WTC11 (cell line): Measurements from ENCODE around the gene MACROD2. TPM values are rescaled to one million over a fixed set of nuclear protein-coding genes. Genes with fewer than 3 reads are reported as not detected.

Experiments used
- ATAC-seq: fragments of 200-7000 bp; cut with Tn5 transposase; 2 replicates; pipeline ENCODE4 v1.10.0; 2021; ENCODE audit warnings: mild to moderate bottlenecking, moderate library complexity
- CTCF ChIA-PET: fragments of 300-600 bp; sonication (Branson Sonifier 250); formaldehyde crosslinking; loops from one replicate; lab custom pipeline; 2021; ENCODE audit warnings: antibody characterized with exemption; lab: Charles Lee
- POLR2A ChIA-PET: fragments of 350-600 bp; sonication (Branson Sonifier 250); formaldehyde crosslinking; loops from one replicate; lab custom pipeline; 2021; ENCODE audit warnings: antibody characterized with exemption; lab: Charles Lee
- DNase-seq: peaks from one replicate; pipeline ENCODE4 v3.0.0; 2021; ENCODE audit warnings: low spot score
- H3K27ac Mint-ChIP-seq: 2 replicates; pipeline ENCODE4 v1.8.0; 2021; ENCODE audit warnings: mixed read lengths
- H3K27me3 Mint-ChIP-seq: 2 replicates; pipeline ENCODE4 v1.8.0; 2021; ENCODE audit warnings: low read depth, mild to moderate bottlenecking, moderate library complexity, mixed read lengths
- H3K36me3 Mint-ChIP-seq: 2 replicates; pipeline ENCODE4 v1.8.0; 2021; ENCODE audit warnings: mixed read lengths
- H3K4me1 Mint-ChIP-seq: 2 replicates; pipeline ENCODE4 v1.8.0; 2022; ENCODE audit warnings: mixed read lengths
- H3K4me3 Mint-ChIP-seq: 2 replicates; pipeline ENCODE4 v1.8.0; 2021; ENCODE audit warnings: mild to moderate bottlenecking, moderate library complexity, mixed read lengths
- H3K9me3 Mint-ChIP-seq: 2 replicates; pipeline ENCODE4 v1.8.0; 2021; ENCODE audit warnings: mixed read lengths
- ETV6 ChIP-seq: sonication (generic); formaldehyde crosslinking; IDR thresholded peaks from 2 replicates; pipeline ENCODE4 v1.8.1; 2022; ENCODE audit warnings: mild to moderate bottlenecking, missing genetic modification reagents
- GABPB1 ChIP-seq: sonication (generic); formaldehyde crosslinking; IDR thresholded peaks from 2 replicates; pipeline ENCODE4 v1.8.1; 2023; ENCODE audit warnings: mild to moderate bottlenecking, missing genetic modification reagents
- MYBL2 ChIP-seq: sonication (generic); formaldehyde crosslinking; IDR thresholded peaks from 2 replicates; pipeline ENCODE4 v1.8.1; 2023; ENCODE audit warnings: mild to moderate bottlenecking, moderate library complexity, missing genetic modification reagents
- RELA ChIP-seq: sonication (generic); formaldehyde crosslinking; IDR thresholded peaks from 2 replicates; pipeline ENCODE4 v1.8.1; 2022; ENCODE audit warnings: missing genetic modification reagents, mild to moderate bottlenecking, borderline replicate concordance
- SOX15 ChIP-seq: fragments of 250-450 bp; sonication (Bioruptor Pico); IDR thresholded peaks from 2 replicates; pipeline ENCODE4 v1.9.0; 2021; ENCODE audit warnings: mild to moderate bottlenecking
- SP1 ChIP-seq: sonication (generic); formaldehyde crosslinking; conservative IDR thresholded peaks from 2 replicates; pipeline ENCODE4 v1.8.1; 2022; ENCODE audit warnings: missing genetic modification reagents
- TEAD4 ChIP-seq: sonication (generic); formaldehyde crosslinking; IDR thresholded peaks from 2 replicates; pipeline ENCODE4 v1.8.0; 2022; ENCODE audit warnings: mild to moderate bottlenecking, missing genetic modification reagents
- ZNF138 ChIP-seq: sonication (generic); formaldehyde crosslinking; conservative IDR thresholded peaks from 2 replicates; pipeline ENCODE4 v1.8.1; 2022; ENCODE audit warnings: mild to moderate bottlenecking, moderate library complexity, missing genetic modification reagents
- ZNF219 ChIP-seq: sonication (generic); formaldehyde crosslinking; IDR thresholded peaks from 2 replicates; pipeline ENCODE4 v1.8.0; 2023; ENCODE audit warnings: missing genetic modification reagents, mild to moderate bottlenecking, borderline replicate concordance
- ZNF317 ChIP-seq: sonication (generic); formaldehyde crosslinking; IDR thresholded peaks from 2 replicates; pipeline ENCODE4 v1.8.1; 2023; ENCODE audit warnings: low read depth, mild to moderate bottlenecking, moderate library complexity, missing genetic modification reagents, borderline replicate concordance
- ZNF416 ChIP-seq: fragments of 250-450 bp; sonication (Bioruptor Pico); IDR thresholded peaks from 2 replicates; pipeline ENCODE4 v1.9.0; 2021; ENCODE audit warnings: mild to moderate bottlenecking, inconsistent platforms
- ZNF532 ChIP-seq: fragments of 250-450 bp; sonication (Bioruptor Pico); IDR thresholded peaks from 2 replicates; pipeline ENCODE4 v1.9.0; 2021; ENCODE audit warnings: mild to moderate bottlenecking, borderline replicate concordance
- total RNA-seq: library from RNA; stranded (reverse); gene quantifications from 3 replicates; pipeline ENCODE4 v1.2.3, GENCODE V29; 2021
- TF ChIP-seq, protein P1 (sequence below): sonication (generic); formaldehyde crosslinking; IDR thresholded peaks from 2 replicates; pipeline ENCODE4 v1.8.0; 2023; ENCODE audit warnings: missing genetic modification reagents, mild to moderate bottlenecking, borderline replicate concordance
- TF ChIP-seq, protein P2 (sequence below): sonication (generic); formaldehyde crosslinking; IDR thresholded peaks from 2 replicates; pipeline ENCODE4 v1.8.1; 2022; ENCODE audit warnings: missing genetic modification reagents, borderline replicate concordance
- TF ChIP-seq, protein P3 (sequence below): fragments of 250-450 bp; sonication (Bioruptor Pico); IDR thresholded peaks from 2 replicates; pipeline ENCODE4 v1.8.0; 2021; ENCODE audit warnings: mild to moderate bottlenecking
- TF ChIP-seq, protein P4 (sequence below): sonication (generic); formaldehyde crosslinking; conservative IDR thresholded peaks from 2 replicates; pipeline ENCODE4 v1.8.1; 2023; ENCODE audit warnings: mild to moderate bottlenecking, low read depth, missing genetic modification reagents, moderate library complexity
- TF ChIP-seq, protein P5 (sequence below): sonication (generic); formaldehyde crosslinking; IDR thresholded peaks from 2 replicates; pipeline ENCODE4 v1.8.0; 2022; ENCODE audit warnings: mild to moderate bottlenecking, missing genetic modification reagents

MACROD2 gene
- total RNA-seq, 1 experiment from 2014 or later, result 4.1 TPM

- TF ChIP-seq, protein P1, sequence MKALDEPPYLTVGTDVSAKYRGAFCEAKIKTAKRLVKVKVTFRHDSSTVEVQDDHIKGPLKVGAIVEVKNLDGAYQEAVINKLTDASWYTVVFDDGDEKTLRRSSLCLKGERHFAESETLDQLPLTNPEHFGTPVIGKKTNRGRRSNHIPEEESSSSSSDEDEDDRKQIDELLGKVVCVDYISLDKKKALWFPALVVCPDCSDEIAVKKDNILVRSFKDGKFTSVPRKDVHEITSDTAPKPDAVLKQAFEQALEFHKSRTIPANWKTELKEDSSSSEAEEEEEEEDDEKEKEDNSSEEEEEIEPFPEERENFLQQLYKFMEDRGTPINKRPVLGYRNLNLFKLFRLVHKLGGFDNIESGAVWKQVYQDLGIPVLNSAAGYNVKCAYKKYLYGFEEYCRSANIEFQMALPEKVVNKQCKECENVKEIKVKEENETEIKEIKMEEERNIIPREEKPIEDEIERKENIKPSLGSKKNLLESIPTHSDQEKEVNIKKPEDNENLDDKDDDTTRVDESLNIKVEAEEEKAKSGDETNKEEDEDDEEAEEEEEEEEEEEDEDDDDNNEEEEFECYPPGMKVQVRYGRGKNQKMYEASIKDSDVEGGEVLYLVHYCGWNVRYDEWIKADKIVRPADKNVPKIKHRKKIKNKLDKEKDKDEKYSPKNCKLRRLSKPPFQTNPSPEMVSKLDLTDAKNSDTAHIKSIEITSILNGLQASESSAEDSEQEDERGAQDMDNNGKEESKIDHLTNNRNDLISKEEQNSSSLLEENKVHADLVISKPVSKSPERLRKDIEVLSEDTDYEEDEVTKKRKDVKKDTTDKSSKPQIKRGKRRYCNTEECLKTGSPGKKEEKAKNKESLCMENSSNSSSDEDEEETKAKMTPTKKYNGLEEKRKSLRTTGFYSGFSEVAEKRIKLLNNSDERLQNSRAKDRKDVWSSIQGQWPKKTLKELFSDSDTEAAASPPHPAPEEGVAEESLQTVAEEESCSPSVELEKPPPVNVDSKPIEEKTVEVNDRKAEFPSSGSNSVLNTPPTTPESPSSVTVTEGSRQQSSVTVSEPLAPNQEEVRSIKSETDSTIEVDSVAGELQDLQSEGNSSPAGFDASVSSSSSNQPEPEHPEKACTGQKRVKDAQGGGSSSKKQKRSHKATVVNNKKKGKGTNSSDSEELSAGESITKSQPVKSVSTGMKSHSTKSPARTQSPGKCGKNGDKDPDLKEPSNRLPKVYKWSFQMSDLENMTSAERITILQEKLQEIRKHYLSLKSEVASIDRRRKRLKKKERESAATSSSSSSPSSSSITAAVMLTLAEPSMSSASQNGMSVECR (CRISPR knock-in tag), result no peak
- TF ChIP-seq MYBL2 (no peak), RELA (CRISPR knock-in tag) (no peak), ZNF317 (CRISPR knock-in tag) (no peak), SOX15 (no peak), TEAD4 (no peak), ZNF138 (CRISPR knock-in tag) (no peak), GABPB1 (CRISPR knock-in tag) (no peak)
- TF ChIP-seq, protein P2, sequence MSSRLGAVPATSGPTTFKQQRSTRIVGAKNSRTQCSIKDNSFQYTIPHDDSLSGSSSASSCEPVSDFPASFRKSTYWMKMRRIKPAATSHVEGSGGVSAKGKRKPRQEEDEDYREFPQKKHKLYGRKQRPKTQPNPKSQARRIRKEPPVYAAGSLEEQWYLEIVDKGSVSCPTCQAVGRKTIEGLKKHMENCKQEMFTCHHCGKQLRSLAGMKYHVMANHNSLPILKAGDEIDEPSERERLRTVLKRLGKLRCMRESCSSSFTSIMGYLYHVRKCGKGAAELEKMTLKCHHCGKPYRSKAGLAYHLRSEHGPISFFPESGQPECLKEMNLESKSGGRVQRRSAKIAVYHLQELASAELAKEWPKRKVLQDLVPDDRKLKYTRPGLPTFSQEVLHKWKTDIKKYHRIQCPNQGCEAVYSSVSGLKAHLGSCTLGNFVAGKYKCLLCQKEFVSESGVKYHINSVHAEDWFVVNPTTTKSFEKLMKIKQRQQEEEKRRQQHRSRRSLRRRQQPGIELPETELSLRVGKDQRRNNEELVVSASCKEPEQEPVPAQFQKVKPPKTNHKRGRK (CRISPR knock-in tag), result no peak
- TF ChIP-seq, protein P3, sequence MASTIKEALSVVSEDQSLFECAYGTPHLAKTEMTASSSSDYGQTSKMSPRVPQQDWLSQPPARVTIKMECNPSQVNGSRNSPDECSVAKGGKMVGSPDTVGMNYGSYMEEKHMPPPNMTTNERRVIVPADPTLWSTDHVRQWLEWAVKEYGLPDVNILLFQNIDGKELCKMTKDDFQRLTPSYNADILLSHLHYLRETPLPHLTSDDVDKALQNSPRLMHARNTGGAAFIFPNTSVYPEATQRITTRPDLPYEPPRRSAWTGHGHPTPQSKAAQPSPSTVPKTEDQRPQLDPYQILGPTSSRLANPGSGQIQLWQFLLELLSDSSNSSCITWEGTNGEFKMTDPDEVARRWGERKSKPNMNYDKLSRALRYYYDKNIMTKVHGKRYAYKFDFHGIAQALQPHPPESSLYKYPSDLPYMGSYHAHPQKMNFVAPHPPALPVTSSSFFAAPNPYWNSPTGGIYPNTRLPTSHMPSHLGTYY (CRISPR knock-in tag), result no peak
- TF ChIP-seq, protein P4, sequence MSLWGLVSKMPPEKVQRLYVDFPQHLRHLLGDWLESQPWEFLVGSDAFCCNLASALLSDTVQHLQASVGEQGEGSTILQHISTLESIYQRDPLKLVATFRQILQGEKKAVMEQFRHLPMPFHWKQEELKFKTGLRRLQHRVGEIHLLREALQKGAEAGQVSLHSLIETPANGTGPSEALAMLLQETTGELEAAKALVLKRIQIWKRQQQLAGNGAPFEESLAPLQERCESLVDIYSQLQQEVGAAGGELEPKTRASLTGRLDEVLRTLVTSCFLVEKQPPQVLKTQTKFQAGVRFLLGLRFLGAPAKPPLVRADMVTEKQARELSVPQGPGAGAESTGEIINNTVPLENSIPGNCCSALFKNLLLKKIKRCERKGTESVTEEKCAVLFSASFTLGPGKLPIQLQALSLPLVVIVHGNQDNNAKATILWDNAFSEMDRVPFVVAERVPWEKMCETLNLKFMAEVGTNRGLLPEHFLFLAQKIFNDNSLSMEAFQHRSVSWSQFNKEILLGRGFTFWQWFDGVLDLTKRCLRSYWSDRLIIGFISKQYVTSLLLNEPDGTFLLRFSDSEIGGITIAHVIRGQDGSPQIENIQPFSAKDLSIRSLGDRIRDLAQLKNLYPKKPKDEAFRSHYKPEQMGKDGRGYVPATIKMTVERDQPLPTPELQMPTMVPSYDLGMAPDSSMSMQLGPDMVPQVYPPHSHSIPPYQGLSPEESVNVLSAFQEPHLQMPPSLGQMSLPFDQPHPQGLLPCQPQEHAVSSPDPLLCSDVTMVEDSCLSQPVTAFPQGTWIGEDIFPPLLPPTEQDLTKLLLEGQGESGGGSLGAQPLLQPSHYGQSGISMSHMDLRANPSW (CRISPR knock-in tag), result no peak
Measured at GRCh38 chr20:15544742-15545141, 1549.4 kb downstream of the MACROD2 start (continued).

DNA sequence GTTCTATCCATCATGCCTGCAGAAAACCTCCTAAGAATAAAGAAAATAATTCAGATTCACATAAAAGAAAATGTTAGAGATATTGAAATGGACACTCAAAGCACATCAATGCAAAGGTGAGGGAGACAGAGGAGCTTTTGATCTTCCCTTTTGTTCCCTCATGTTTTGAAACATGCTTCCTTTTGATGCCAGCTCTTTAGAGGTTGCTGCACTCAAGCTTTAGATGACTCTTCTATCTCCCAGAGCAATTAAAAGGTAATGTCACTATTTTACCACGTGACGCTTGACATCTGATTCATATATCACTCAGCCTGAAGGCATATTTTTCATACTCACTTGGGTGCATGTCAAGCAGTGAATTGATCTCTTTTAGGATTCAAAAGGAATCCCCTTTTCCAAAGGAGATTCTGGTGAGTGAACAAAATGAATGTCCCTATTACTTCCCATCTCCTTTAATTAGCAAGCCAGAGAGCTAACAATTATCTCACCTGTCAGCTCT, 1551.3 kb downstream of the MACROD2 start:
- Mint-ChIP-seq H3K4me1 (no peaks in the 10 kb centered on the region), H3K4me3 (no peak overlapping the region), H3K9me3 (peaks cover 4% of the 10 kb centered on the region), H3K27me3 (no peaks in the 10 kb centered on the region), H3K27ac (no peak overlapping the region), H3K36me3 (peaks cover 4% of the 10 kb centered on the region; the same call in 1 of the 2 replicates)
- no peak for ATAC-seq
- POLR2A ChIA-PET, result no interaction called here
- CTCF ChIA-PET, result no interaction called here
- no peak for DNase-seq
- TF ChIP-seq ZNF532 (no peak), ETV6 (CRISPR knock-in tag) (no peak), ZNF416 (CRISPR knock-in tag) (no peak), ZNF219 (CRISPR knock-in tag) (no peak), GABPB1 (CRISPR knock-in tag) (no peak), SP1 (no peak)
- TF ChIP-seq, protein P5, sequence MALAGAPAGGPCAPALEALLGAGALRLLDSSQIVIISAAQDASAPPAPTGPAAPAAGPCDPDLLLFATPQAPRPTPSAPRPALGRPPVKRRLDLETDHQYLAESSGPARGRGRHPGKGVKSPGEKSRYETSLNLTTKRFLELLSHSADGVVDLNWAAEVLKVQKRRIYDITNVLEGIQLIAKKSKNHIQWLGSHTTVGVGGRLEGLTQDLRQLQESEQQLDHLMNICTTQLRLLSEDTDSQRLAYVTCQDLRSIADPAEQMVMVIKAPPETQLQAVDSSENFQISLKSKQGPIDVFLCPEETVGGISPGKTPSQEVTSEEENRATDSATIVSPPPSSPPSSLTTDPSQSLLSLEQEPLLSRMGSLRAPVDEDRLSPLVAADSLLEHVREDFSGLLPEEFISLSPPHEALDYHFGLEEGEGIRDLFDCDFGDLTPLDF, result no peak
- TF ChIP-seq, protein P3 (CRISPR knock-in tag), result no peak
